Lung (tissue), 12 donors: Measurements from ENCODE around the gene LCA5. TPM values are rescaled to one million over a fixed set of nuclear protein-coding genes. Genes with fewer than 3 reads are reported as not detected.

Source experiments
- ATAC-seq: fragments of 200-7000 bp; cut with Tn5 transposase; one replicate; pipeline ENCODE4 v1.9.1; 2020; ENCODE audit warnings: moderate number of reproducible peaks; ENCODE audit not compliant: insufficient read depth, low FRiP score
- DNase-seq, 3 donors: peaks; one replicate each; pipeline ENCODE4 v3.0.0-alpha.2; 2013 to 2017
- H3K27ac ChIP-seq, 2 donors: one replicate each; pipeline ENCODE4 v1.5.1; 2013; ENCODE audit warnings: mild to moderate bottlenecking in 2 of 2, moderate library complexity in 2 of 2, control low read depth in 1 of 2, inconsistent platforms in 1 of 2, low read depth in 1 of 2, low read length in 1 of 2
- H3K27me3 ChIP-seq, 3 donors: one replicate each; pipeline ENCODE4 v1.5.1; 2013; ENCODE audit warnings: low read length in 2 of 3; ENCODE audit not compliant: control insufficient read depth in 3 of 3, insufficient read depth in 3 of 3
- H3K36me3 ChIP-seq, 4 donors: one replicate each; pipeline ENCODE4 v1.5.1; 2013; ENCODE audit warnings: low read length in 4 of 4, mild to moderate bottlenecking in 1 of 4, moderate library complexity in 1 of 4; ENCODE audit not compliant: control insufficient read depth in 4 of 4, insufficient read depth in 4 of 4
- H3K4me1 ChIP-seq, 5 donors: one replicate each; pipeline ENCODE4 v1.5.1; 2013; ENCODE audit warnings: low read length in 5 of 5, mild to moderate bottlenecking in 2 of 5, moderate library complexity in 1 of 5; ENCODE audit not compliant: control insufficient read depth in 5 of 5, insufficient read depth in 5 of 5
- H3K4me3 ChIP-seq: one replicate; pipeline ENCODE4 v1.5.1; 2013; ENCODE audit warnings: mild to moderate bottlenecking, control low read depth, moderate library complexity
- H3K9ac ChIP-seq, 2 donors: one replicate each; pipeline ENCODE4 v1.5.1; 2013; ENCODE audit warnings: low read length in 2 of 2, control low read depth in 1 of 2; ENCODE audit not compliant: insufficient read depth in 1 of 2
- H3K9me3 ChIP-seq, 4 donors: one replicate each; pipeline ENCODE4 v1.5.1; 2013; ENCODE audit warnings: low read length in 3 of 4, mild to moderate bottlenecking in 1 of 4, moderate library complexity in 1 of 4; ENCODE audit not compliant: control insufficient read depth in 4 of 4, insufficient read depth in 3 of 4
- CTCF ChIP-seq: IDR thresholded peaks from 2 replicates; pipeline ENCODE4 v1.5.1; 2012; ENCODE audit warnings: mild to moderate bottlenecking; ENCODE audit errors: control extremely low read depth, extremely low read depth
- WGBS, 2 donors: extraction: QIAGEN DNeasy Blood & Tissue Kit; methylation state at CpG; one replicate each; pipeline ENCODE4 v1.1.7; 2013; 5-methylcytosine and 5-hydroxymethylcytosine counted together
- polyA plus RNA-seq, 2 donors: library from polyadenylated mRNA; stranded (reverse); fragments of 200-250 nt; gene quantifications; one replicate each; pipeline ENCODE4 v1.2.1, GENCODE V29; 2013
- total RNA-seq, 2 donors: library from RNA; depleted of rRNA in 1 of 2; stranded (reverse); fragments of >200 nt in 1 of 2; gene quantifications; one replicate each; pipeline ENCODE4 v1.2.1, GENCODE V29; 2014 to 2021
- donor health status: control.
- donor health status: control.
- donor health status: Bipolar disorder and iron deficiency.
- donor health status: healthy.
- donor health status: DM: yes; HTN: yes; CAD: no.

Gene LCA5
- total and polyA plus RNA-seq, 4 donors, result 1.6 to 27.3 (median 5.0) TPM

DNA sequence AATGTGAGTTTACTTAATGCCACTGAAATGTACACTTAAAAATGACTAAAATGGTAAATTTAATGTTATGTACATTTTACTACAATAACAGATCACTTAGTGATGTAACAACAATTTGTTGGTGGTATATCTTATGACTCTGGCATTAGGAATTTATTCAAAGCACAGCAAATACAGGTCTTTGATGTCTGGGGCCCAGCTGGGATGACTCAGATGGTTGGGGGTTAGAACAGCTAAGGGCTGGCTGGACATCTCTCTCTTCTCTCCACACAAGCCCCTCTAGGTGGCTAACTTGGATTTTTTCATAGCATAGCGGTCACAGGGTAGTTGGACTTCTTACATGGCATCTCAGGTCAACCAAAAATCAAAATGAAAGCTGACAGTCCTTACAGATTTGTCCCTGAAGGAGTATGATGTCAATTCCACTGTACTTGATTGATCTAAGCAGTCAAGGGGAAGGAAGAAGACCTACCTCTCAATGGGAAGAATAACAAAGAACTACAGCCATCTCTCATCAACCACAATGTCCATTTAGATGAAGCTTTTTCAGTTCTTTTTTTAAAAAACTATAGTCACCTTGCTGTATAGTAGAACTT, 37.5 kb upstream of the LCA5 start:
- Histone ChIP-seq H3K9ac (no peak overlapping the region), H3K4me3 (no peak overlapping the region), H3K9me3 (peaks cover 0 to 3% (median 0%) of the 10 kb centered on the region in 4 donors), H3K27me3 (no peaks in the 10 kb centered on the region), H3K27ac (no peak overlapping the region), H3K4me1 (peaks cover 0 to 4% (median 3%) of the 10 kb centered on the region in 5 donors), H3K36me3 (no peaks in the 10 kb centered on the region)
- DNase-seq (peak in 1 of 3 donors; percentile 13), ATAC-seq (no peak)
- TF ChIP-seq CTCF, result no peak
- WGBS, 2 donors, result 96% methylated on average over 1 of the region's 1 CpG

DNA sequence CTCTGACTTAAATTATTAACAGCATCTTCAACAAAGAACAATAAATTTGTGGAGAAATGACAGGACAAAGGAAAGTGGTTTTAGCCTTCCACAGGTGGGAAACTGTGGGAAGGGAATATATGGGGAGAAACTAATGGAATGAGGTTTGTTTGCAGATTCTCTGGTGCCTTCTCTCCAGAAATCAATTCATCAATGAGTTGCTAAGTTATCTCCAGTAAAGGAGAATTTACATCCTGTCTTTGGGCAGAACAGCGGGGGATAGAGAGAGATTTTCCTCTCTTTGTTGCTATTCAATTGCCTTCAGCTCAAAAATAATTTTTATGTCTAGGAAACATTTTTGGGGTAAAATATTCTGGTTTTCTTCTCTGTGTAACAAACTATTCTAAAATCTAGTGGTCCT, 36.9 kb upstream of the LCA5 start:
- TF ChIP-seq CTCF, result no peak
- peaks cover 0 to 3% (median 0%) of the 10 kb centered on the region in 4 donors for H3K9me3 ChIP-seq
- no peak for ATAC-seq
- no peak overlapping the region for H3K27ac ChIP-seq
- 91 to 93% methylated on average over 1 of the region's 1 CpG for WGBS, 2 donors
- H3K27me3 ChIP-seq, result no peaks in the 10 kb centered on the region
- no peaks in the 10 kb centered on the region for H3K36me3 ChIP-seq
- no peak overlapping the region for H3K4me3 ChIP-seq
- H3K9ac ChIP-seq, result no peak overlapping the region
- no peak for DNase-seq
- H3K4me1 ChIP-seq, result peaks cover 0 to 6% (median 3%) of the 10 kb centered on the region in 5 donors

GRCh38 chr6:79571030-79571367, 33.8 kb upstream of the LCA5 start:
- DNase-seq (no peak), ATAC-seq (no peak)
- H3K9me3 ChIP-seq, result no peaks in the 10 kb centered on the region
- peaks cover 0 to 6% (median 3%) of the 10 kb centered on the region in 5 donors for H3K4me1 ChIP-seq
- H3K27ac ChIP-seq, result no peak overlapping the region
- H3K27me3 ChIP-seq, result no peaks in the 10 kb centered on the region
- 38 to 53% methylated on average over 2 of the region's 2 CpGs for whole genome bisulfite sequencing, 2 donors
- TF ChIP-seq CTCF, result no peak
- H3K36me3 ChIP-seq, result no peaks in the 10 kb centered on the region
- H3K4me3 ChIP-seq, result no peak overlapping the region
- peak overlapping the region in 1 of 2 donors; percentile 32 for H3K9ac ChIP-seq
